Aorta (tissue), 5 donors: ENCODE data around the gene FOXC2. TPM values are rescaled to one million over a fixed set of nuclear protein-coding genes. Genes with fewer than 3 reads are reported as not detected.

Experiments used
- ATAC-seq: fragments of 200-7000 bp; cut with Tn5 transposase; one replicate; pipeline ENCODE4 v1.9.1; 2022; ENCODE audit warnings: moderate library complexity; ENCODE audit not compliant: low FRiP score
- DNase-seq, 2 donors: peaks; one replicate each; pipeline ENCODE4 v3.0.0-alpha.2; 2020
- H3K27ac ChIP-seq, 2 donors: one replicate each; pipeline ENCODE4 v1.5.1; 2013; ENCODE audit warnings: low read length in 2 of 2, mild to moderate bottlenecking in 2 of 2, moderate library complexity in 2 of 2, control low read depth in 1 of 2, inconsistent platforms in 1 of 2, low read depth in 1 of 2
- H3K27me3 ChIP-seq, 2 donors: one replicate each; pipeline ENCODE4 v1.6.1; 2013; ENCODE audit warnings: control low read depth in 1 of 2, low read length in 1 of 2, mild to moderate bottlenecking in 1 of 2, moderate library complexity in 1 of 2; ENCODE audit not compliant: insufficient read depth in 2 of 2, control insufficient read depth in 1 of 2
- H3K36me3 ChIP-seq, 2 donors: one replicate each; pipeline ENCODE4 v1.6.1; 2013; ENCODE audit warnings: control low read depth in 1 of 2, low read length in 1 of 2, mild to moderate bottlenecking in 1 of 2; ENCODE audit not compliant: insufficient read depth in 2 of 2, control insufficient read depth in 1 of 2
- H3K4me1 ChIP-seq, 2 donors: one replicate each; pipeline ENCODE4 v1.6.1; 2013; ENCODE audit warnings: low read length in 2 of 2, control low read depth in 1 of 2, mild to moderate bottlenecking in 1 of 2, moderate library complexity in 1 of 2; ENCODE audit not compliant: insufficient read depth in 2 of 2, control insufficient read depth in 1 of 2
- H3K4me3 ChIP-seq, 2 donors: one replicate each; pipeline ENCODE4 v1.5.1; 2013; ENCODE audit warnings: low read length in 2 of 2, control low read depth in 1 of 2, mild to moderate bottlenecking in 1 of 2
- H3K9me3 ChIP-seq: one replicate; pipeline ENCODE4 v1.6.1; 2013; ENCODE audit warnings: mild to moderate bottlenecking, low read length; ENCODE audit not compliant: control insufficient read depth
- WGBS, 2 donors: extraction: QIAGEN DNeasy Blood & Tissue Kit; methylation state at CpG; one replicate each; pipeline ENCODE4 v1.1.7; 2013; 5-methylcytosine and 5-hydroxymethylcytosine counted together
- intact Hi-C, 2 donors: fragments of 100-400 bp; cut with DNase I; formaldehyde crosslinking; loops; one replicate each; pipeline versions ENCODE4 v1.14.2 to v1.15.0; 2022
- polyA plus RNA-seq, 2 donors: library from polyadenylated mRNA; stranded (reverse); fragments of 200-250 nt; gene quantifications; one replicate each; pipeline ENCODE4 v1.2.3, GENCODE V29; 2013
- total RNA-seq, 2 donors: library from RNA; stranded (reverse); fragmentation: NEBNext Ultra II Directional; extraction: Animal tissue kit (Norgen Biotek cat#: 25700); gene quantifications; one replicate each; pipeline ENCODE4 v1.2.1, GENCODE V29; 2021
- donor health status: healthy with polysubstance abuse.
- donor health status: Bipolar disorder and iron deficiency.
- donor health status: DM: no; HTN: no; CAD: no.
- donor health status: DM: no; HTN: no; CAD: no.
- donor health status: DM: yes; HTN: yes; CAD: no.

The FOXC2 gene
- total and polyA plus RNA-seq, 4 donors: 8.6 to 45.4 (median 25.9) TPM

DNA sequence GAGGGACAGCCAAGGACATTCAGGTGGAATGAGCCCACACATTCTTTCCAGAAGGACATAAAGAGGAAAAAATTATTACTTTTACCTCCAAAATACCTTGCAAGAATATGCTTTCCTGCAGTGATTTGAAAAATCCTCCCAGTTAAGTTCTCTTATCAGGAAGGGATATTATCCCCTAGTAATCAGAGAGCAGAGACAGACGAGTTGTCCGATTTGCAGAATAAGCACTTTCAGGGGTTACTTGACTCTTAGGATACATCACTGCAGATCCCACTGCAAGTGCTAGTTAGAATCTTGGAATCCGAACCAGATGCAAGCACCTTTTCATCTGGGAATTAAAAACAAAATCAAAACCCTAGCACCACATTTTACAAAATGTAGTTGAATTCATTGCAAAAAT, 45.3 kb downstream of the FOXC2 start:
- H3K36me3 ChIP-seq: no peaks in the 10 kb centered on the region
- intact Hi-C loops: loop anchor here (5.0 kb wide), 3 partner anchors 35 to 70 kb away; partner anchors contain the start of gene FOXL1 (in 1 of the 2)
- DNase-seq: no peak
- H3K27me3 ChIP-seq: no peaks in the 10 kb centered on the region
- H3K4me1 ChIP-seq: peaks cover 5 to 7% of the 10 kb centered on the region in 2 donors
- no peak overlapping the region for H3K4me3 ChIP-seq
- no peak for ATAC-seq
- no peaks in the 10 kb centered on the region for H3K9me3 ChIP-seq
- 51 to 55% methylated on average over 3 of the region's 3 CpGs for WGBS, 2 donors
- H3K27ac ChIP-seq: no peak overlapping the region

DNA sequence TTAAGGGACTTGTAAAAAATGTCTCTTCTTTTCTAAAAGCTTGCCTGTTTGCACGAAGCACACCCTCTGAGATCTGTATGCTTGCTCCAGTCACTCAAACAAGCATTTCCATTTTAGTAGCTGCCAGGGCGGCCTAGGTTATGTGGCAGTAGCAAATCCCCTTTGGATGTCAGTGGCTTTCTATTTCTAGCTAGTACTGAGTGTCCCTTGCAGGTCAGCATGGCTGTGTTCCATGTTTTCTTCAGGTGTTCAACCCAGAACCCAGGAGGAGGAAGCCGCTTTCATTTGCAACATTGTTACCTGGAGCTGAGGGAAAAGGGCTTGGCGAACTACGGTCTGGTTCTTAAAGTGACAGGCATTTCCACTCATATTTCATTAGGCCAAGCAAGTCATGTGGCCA, 48.1 kb downstream of the FOXC2 start:
- DNase-seq: no peak
- no peaks in the 10 kb centered on the region for H3K9me3 ChIP-seq
- no peak overlapping the region for H3K4me3 ChIP-seq
- ATAC-seq: no peak
- 70 to 71% methylated on average over 5 of the region's 5 CpGs for WGBS, 2 donors
- no peaks in the 10 kb centered on the region for H3K27me3 ChIP-seq
- peaks cover 1 to 9% of the 10 kb centered on the region in 2 donors for H3K4me1 ChIP-seq
- no peak overlapping the region for H3K27ac ChIP-seq
- intact Hi-C loops: loop anchor here (5.0 kb wide), 4 partner anchors 32 to 68 kb away; partner anchors contain the start of gene FOXL1 (in 1 of the 2)
- no peaks in the 10 kb centered on the region for H3K36me3 ChIP-seq

DNA sequence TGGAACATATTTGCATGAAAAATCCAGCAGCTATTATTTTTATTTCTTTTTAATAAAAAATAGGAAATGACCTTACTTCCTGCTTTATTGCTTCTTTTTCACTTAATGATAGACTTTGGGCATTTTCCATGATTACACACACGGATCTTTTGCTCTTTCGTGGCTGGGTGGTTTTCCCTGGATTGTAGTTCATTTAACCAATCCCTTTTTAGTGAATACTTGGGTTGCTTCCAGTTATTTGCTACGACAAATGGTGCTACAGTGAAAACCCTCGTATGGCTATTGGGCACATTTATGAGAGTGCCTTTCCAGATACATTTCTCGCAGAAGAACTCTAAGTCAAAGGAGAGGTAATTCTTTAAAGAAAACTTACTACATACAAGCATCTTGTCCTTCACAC, 50.3 kb downstream of the FOXC2 start:
- H3K27ac ChIP-seq: no peak overlapping the region
- H3K27me3 ChIP-seq: no peaks in the 10 kb centered on the region
- peaks cover 1 to 6% of the 10 kb centered on the region in 2 donors for H3K4me1 ChIP-seq
- H3K36me3 ChIP-seq: no peaks in the 10 kb centered on the region
- H3K9me3 ChIP-seq: no peaks in the 10 kb centered on the region
- intact Hi-C loops: loop anchor here in 1 of 2 donors (5.0 kb wide), 1 partner anchor 35 kb away; no protein-coding TSS in a partner anchor
- ATAC-seq (no peak), DNase-seq (no peak)
- WGBS, 2 donors: 25 to 29% methylated on average over 5 of the region's 5 CpGs
- no peak overlapping the region for H3K4me3 ChIP-seq

DNA sequence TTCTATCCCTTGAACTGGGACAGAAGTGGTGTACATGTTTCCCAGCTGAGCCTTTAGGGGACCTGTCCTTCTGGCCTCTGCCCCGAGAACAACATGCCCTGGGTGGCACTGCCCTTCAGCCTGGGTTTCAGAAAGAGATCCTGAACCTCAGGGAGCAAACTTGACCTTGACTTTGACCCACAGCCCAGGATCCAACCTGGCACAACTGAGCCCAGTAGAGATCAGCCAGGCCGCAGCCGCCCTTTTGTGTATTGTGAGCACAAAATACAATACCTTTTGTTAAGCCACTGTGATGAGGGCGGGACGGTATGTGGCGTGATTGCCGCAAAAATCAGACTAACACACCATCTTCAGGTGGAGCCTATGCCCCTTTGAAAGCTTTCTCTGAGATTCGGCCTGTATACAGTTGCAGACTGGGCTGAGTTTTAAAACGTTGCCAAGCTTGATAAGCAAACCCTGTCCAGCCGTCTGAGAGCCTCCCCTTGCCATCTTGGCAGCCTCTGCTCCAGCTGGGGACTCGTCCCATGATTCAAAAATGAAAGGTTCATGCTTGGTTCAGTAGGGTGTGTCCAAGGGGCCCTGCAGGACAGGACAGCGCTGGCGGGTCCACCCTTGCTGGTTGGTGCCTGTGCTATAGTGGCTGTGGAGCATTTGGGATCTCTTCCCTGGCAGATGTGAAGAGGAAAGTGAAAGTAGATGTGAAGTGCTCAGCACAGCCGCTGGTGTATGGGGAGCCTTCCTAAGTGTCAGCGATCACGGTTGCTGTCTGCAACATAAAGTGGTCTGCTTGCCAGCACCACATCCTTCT, 52.0 kb downstream of the FOXC2 start:
- H3K27ac ChIP-seq: peak overlapping the region in 1 of 2 donors; percentile 4
- H3K4me3 ChIP-seq: peak overlapping the region in 1 of 2 donors; percentile 2
- H3K36me3 ChIP-seq: no peaks in the 10 kb centered on the region
- WGBS, 2 donors: 37 to 38% methylated on average over 16 of the region's 16 CpGs
- peak; percentile 62 to 74 for DNase-seq
- no peaks in the 10 kb centered on the region for H3K9me3 ChIP-seq
- H3K27me3 ChIP-seq: no peaks in the 10 kb centered on the region
- ATAC-seq: peak; percentile 65
- intact Hi-C loops: loop anchor here in 1 of 2 donors (5.0 kb wide), 1 partner anchor 36 kb away; no protein-coding TSS in a partner anchor
- peaks cover 1 to 6% of the 10 kb centered on the region in 2 donors for H3K4me1 ChIP-seq

Other genes starting within 250 kb of the FOXC2 start
- gene FOXF1, start 56.3 kb upstream of the FOXC2 start, total RNA-seq: 1 to 10 TPM in 1 of 2 donors, under 1 TPM in 1; 0.88 to 1.8 TPM
- gene FOXF1, start 56.3 kb upstream of the FOXC2 start, polyA plus RNA-seq: under 1 TPM; 0.10 to 0.13 TPM
- 10 to 100 TPM; 14.0 to 23.1 TPM for gene MTHFSD, start 11.6 kb upstream of the FOXC2 start, total RNA-seq
- 10 to 100 TPM in 1 of 2 donors, 1 to 10 TPM in 1; 2.3 to 13.2 TPM for gene MTHFSD, start 11.6 kb upstream of the FOXC2 start, polyA plus RNA-seq
- gene FOXL1, start 11.7 kb downstream of the FOXC2 start, total RNA-seq: 10 to 100 TPM; 23.8 to 34.4 TPM
- gene FOXL1, start 11.7 kb downstream of the FOXC2 start, polyA plus RNA-seq: 10 to 100 TPM in 1 of 2 donors, 1 to 10 TPM in 1; 4.3 to 11.9 TPM